GM18505 (cell line): ENCODE results near the gene TIMM44.
"Not testable (repeated sequence)": the region's sequence is repeated elsewhere in the genome, so short reads cannot be mapped to it uniquely, and the experiment has no call there.

Experiments
- ATAC-seq: cut with Tn5 transposase; IDR thresholded peaks from one replicate; pipeline ENCODE4 v1.9.1; 2021; ENCODE audit not compliant: unreplicated experiment
- POLR2A ChIP-seq: IDR thresholded peaks from 4 replicates; pipeline ENCODE4 v1.6.1; 2011; ENCODE audit warnings: borderline replicate concordance; ENCODE audit not compliant: insufficient read depth, insufficient read length; ENCODE audit errors: extremely low read depth

TIMM44 gene

DNA sequence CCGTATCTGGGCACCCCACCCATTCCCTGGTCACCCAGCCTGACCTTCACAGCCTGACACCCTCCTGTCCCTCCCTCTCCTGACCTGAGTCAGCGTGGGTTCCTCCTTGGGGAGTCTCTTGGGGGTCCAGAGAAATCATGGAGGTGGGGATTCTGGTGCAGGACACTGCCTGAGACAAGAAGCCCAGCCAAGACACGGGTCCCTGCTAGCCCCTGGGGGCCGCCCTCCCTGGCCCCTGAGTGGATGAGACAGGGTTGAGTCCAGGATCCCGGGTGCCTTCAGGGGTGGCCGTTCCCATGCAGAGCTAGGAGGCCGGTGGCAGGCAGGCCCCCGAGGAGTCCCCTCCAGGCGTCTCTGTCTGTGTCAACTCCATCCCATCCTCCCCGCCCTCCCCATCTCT is 38.2 kb downstream of the TIMM44 start:
- no peak for ATAC-seq
- TF ChIP-seq POLR2A = no peak

DNA sequence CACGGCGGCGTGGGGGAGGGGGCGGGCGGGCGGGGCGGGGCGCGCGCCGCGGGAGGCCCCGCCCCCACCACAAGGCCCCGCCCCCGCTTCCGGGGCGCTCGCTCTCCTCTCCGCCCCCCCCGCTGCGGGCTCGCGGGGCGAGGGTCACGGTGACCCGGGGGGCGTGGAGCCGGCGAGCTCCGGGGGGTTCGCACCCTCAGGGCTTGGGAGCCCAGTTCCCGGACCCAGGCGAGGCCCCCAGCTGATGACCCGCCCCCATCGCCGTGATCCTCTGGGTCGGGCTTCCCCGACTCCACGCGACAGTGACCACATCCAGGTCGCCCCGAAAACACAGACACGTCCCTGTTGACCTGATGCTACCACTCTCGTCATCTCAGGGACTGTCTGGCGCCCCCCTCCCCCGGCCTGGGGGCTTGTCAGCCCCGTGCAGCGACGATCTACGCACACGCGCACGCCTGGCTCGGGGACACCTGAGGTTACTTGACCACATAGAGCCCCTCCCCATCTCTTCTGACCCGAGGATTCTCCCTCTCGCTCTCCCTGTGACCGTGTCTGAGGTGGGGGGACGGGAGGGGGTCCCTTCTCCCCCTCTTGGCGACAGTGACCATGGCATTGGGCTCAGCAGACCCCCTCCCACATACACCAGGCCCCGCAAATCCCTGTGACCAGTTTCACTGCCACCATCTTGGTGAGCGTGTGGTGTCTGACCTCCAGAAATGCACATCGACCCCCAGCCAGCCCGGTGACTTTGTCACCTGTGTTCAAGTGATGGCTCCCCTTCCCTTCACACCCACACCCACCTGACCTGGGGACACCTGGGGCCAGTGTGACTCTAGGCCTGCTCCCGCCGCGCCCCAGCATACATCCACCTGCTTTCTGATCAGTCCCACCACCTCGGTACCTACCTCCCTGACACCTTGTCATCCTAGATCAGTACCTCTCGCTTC is 39.1 kb downstream of the TIMM44 start:
- TF ChIP-seq POLR2A = no peak
- peak; percentile 33 for ATAC-seq

DNA sequence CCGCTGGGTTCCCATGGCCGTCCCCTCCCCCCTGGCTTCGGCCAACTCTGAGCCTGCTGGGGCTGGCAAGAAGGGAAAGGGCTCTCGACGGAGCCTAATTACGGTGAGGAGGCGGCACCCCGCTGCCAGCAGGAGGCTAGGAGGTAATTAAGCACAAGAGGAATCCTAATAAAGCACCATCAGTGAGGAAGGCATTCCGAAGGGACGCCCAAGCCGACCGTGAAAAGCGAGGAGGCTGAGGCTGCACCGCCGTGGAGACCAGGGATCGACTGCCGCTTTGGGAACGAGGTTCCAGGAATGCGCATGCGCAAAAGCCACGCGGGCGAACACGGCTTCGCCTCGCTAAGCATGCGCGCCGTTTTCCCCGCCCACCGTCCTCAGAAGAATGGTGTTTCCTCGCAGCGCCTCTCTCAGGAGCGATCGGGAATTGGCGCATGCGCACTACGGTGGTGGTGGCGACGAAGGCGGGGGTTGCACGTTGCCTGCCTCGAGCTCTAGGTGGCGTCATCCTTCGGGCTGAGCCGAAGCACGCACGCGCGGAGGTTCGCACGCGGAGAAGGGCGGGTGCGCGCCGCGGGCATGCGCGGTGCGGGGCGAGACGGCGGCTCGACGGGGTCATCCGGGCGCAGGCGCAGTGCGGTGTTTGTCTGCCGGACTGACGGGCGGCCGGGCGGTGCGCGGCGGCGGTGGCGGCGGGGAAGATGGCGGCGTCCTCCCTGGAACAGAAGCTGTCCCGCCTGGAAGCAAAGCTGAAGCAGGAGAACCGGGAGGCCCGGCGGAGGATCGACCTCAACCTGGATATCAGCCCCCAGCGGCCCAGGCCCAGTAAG is 40.0 kb downstream of the TIMM44 start, which contains the start of gene MAP2K7:
Gene MAP2K7 (plus strand): TSS at position 634 of the 830 bp plus-strand sequence. CDS start 68 bp downstream, at position 702.
- TF ChIP-seq POLR2A = peak; percentile 89
- ATAC-seq = peak; percentile 74

DNA sequence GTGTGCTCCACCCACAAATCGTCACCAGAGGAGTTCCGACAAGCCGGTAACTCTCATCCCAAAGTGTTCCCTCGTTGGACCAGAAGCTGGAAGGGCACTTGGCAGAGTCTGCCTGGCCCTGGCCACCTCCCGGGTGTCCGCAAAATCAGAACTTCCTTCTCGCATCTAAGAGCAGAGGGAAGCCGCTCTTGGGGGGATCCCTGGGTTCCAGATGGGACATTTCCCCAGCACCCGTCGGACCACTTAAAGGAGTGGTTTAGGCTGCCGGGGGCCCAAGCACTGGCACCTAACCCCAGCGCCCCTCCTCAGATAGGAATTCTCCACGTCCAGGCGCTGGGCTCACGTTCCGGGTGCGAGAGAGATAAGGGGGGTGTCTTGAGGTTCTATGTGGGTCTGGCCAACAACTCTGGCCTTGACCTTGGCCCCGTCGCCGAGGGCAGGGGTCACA is 40.6 kb downstream of the TIMM44 start:
- TF ChIP-seq POLR2A = no peak
- ATAC-seq = peak; percentile 2

DNA sequence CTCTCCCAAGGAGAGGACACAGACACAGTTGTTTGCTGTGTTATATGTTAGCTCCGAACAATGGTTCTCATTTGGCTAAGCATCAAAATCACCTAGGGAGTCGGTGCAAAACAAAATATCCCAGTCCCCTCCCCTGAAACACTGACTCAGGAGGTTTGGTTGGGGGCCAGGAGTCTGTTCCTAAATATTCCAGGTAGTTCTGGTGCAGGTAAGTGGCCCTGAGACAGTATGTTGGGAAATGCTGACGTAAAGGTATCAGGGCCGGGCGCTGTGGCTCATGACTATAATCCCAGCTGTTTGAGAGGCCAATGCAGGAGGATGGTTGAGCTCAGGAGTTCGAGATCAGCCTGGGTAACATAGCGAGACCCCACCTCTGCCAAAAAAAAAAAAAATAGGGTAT is 42.1 kb downstream of the TIMM44 start:
- no peak for TF ChIP-seq POLR2A
- no peak for ATAC-seq

DNA sequence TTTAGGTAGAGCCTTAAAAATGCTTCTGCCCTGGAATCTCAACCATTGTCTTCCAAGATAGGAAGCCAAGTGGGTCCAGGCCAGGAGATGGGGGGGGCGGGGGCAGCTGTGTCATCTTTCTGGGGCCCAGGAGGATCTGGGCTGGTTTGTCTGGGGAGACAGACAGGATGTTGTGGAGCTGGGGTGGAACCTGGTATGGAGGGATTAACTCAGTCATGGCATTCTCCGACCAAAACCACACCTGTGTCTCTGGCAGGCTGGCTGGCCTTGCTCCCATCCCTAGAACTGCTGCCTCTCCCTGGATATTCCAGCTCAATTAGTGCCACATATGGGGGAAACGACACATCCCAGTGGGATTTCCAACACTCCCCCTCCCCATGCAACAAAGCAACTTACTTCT is 42.5 kb downstream of the TIMM44 start:
- no peak for ATAC-seq
- no peak for TF ChIP-seq POLR2A

DNA sequence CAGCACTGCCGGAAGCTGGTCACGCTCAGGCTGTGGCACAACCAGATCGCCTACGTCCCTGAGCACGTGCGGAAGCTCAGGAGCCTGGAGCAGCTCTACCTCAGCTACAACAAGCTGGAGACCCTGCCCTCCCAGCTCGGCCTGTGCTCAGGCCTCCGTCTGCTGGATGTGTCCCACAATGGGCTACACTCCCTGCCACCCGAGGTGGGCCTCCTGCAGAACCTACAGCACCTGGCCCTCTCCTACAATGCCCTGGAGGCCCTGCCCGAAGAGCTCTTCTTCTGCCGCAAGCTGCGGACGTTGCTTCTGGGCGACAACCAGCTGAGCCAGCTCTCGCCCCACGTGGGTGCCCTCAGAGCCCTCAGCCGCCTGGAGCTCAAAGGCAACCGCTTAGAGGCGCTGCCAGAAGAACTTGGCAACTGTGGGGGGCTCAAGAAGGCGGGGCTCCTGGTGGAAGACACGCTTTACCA is 43.0 kb downstream of the TIMM44 start:
- TF ChIP-seq POLR2A = no peak

DNA sequence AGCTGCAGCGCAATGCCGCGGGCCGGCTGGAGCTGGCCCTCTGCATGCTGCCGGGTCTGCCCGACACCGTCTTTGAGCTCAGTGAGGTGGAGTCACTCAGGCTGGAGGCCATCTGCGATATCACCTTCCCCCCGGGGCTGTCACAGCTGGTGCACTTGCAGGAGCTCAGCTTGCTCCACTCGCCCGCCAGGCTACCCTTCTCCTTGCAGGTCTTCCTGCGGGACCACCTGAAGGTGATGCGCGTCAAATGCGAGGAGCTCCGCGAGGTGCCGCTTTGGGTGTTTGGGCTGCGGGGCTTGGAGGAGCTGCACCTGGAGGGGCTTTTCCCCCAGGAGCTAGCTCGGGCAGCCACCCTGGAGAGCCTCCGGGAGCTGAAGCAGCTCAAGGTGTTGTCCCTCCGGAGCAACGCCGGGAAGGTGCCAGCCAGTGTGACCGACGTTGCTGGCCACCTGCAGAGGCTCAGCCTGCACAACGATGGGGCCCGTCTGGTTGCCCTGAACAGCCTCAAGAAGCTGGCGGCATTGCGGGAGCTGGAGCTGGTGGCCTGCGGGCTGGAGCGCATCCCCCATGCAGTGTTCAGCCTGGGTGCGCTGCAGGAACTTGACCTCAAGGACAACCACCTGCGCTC is 43.6 kb downstream of the TIMM44 start:
- no peak for ATAC-seq

More for the DNA sequence above, 43.0 kb downstream of the TIMM44 start:
- ATAC-seq = no peak

DNA sequence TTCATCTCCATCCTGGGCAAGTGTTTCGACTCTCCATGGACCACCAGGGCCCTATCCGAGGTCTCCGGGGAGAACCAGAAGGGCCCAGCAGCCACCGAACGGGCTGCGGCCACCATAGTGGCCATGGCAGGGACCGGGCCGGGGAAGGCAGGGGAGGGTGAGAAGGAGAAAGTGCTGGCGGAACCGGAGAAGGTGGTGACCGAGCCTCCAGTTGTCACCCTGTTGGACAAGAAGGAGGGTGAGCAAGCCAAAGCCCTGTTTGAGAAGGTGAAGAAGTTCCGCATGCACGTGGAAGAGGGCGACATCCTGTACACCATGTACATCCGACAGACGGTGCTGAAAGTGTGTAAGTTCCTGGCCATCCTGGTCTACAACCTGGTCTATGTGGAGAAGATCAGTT is 44.5 kb downstream of the TIMM44 start:
- no peak for ATAC-seq
- TF ChIP-seq POLR2A = no peak

More for the DNA sequence above, 43.6 kb downstream of the TIMM44 start:
- no peak for TF ChIP-seq POLR2A

DNA sequence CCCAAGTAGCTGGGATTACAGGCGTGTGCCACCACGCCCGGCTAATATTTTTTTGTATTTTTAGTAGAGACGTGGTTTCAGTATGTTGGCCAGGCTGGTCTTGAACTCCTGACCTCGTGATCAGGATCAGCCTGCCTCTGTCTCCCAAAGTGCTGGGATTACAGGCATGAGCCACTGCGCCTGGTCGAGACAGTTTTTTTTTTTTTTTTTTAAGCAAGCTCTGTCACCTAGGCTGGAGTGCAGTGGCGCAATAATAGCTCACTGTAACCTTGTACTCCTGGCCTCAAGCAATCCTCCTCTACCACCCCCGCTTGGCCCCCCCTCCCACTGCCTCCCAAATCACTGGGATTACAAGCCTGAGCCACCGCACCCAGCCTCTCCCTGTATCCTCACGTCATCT is 46.2 kb downstream of the TIMM44 start:
- ATAC-seq = no peak
- TF ChIP-seq POLR2A = no peak

DNA sequence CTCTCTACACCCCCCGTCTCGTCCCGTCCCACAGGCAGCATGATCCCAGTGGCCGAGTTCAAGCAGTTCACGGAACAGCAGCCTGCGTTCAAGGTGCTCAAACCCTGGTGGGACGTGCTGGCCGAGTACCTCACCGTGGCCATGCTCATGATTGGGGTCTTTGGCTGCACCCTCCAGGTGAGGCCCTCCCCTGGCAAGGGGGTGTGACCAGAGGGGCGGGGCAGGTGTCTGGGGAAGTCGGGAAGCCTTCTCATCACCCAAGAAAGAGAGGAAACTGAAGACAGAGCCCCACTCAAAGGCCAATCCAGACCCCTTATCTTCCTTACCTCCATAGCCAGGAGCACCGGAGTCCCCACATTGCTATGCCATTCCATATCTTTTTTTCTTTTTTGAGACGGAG is 47.9 kb downstream of the TIMM44 start:
- no peak for ATAC-seq
- no peak for TF ChIP-seq POLR2A

DNA sequence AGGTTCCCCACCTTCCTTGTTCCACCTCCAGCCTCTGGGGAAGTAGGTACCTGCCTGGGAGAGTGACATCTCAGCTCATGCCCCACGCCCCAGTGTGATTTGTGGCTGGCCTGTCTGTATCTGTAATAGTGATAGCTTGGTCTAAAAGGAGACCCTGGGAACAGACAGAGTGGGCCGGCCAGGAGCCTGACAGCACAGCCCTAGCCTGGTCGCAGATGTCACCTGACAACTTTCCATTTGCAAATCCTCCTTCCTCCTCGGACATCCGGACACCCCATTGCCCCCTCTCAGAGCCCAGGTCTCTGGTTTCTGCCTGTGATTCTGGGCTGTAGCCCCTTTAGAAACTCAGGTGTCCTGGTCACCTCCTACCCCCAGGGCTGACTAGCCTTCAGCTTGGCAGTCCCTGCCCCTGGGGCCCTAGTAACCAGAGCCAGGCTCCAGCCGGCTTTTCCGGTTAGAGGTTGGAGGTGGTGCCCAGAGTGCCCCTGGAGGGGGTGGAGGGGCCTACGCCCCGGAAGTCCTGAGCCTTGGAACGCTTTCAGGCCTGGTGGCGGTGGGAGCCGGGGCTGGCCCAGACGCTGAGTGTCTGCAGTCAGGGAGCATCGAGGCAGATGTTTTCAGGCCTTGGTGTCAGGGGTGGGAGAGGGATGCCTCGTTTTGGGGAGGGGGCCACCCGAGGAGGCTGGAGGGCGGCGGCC is 48.7 kb downstream of the TIMM44 start:
- no peak for ATAC-seq
- no peak for TF ChIP-seq POLR2A

DNA sequence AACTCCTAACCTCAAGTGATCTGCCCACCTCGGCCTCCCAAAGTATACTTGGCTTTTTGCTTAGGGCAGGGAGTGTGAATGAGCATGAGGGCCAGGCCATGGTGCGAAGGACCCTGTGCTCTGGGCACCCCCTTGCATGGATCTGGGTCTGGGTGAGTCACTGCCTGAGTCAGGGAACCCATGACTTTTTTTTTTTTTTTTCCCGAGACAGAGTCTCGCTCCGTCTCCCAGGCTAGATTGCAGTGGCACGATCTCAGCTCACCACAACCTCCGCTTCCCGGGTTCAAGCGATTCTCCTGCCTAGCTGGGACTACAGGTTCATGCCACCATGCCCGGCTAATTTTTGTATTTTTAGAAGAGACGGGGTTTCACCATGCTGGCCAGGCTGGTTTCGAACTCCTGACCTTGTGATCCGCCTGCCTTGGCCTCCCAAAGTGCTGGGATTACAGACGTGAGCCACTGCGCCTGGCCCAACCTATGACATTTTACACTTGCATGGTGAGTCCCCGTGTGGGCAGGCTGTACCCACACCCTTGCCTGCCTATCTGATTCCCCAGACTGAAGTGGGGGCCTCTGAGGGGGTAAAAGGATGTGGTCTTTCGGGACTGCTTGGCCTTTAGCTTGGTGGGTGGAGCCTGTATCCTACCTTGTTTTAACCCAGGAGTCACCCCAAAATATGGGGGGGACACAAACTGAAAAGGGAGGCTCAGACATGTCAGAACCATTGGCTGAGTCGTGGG is 49.9 kb downstream of the TIMM44 start:
- ATAC-seq = not testable (repeated sequence)
